HFF-Myc (cell line): Measurements from ENCODE around the gene LCP1.

Source experiments
- DNase-seq: peaks from one replicate; pipeline ENCODE4 v3.0.0-alpha.2; 2011; ENCODE audit warnings: low read depth; ENCODE audit errors: extremely low read depth
- H3K4me3 ChIP-seq: replicated peaks from 2 replicates; pipeline ENCODE4 v1.5.1; 2011; ENCODE audit warnings: low read depth, mild to moderate bottlenecking, control low read depth, low read length
- TF ChIP-seq, protein P1 (sequence below): IDR thresholded peaks from 2 replicates; pipeline ENCODE4 v1.5.1; 2012; ENCODE audit warnings: mild to moderate bottlenecking, low read depth, low read length, control low read depth; ENCODE audit errors: missing control alignments

The LCP1 gene

DNA sequence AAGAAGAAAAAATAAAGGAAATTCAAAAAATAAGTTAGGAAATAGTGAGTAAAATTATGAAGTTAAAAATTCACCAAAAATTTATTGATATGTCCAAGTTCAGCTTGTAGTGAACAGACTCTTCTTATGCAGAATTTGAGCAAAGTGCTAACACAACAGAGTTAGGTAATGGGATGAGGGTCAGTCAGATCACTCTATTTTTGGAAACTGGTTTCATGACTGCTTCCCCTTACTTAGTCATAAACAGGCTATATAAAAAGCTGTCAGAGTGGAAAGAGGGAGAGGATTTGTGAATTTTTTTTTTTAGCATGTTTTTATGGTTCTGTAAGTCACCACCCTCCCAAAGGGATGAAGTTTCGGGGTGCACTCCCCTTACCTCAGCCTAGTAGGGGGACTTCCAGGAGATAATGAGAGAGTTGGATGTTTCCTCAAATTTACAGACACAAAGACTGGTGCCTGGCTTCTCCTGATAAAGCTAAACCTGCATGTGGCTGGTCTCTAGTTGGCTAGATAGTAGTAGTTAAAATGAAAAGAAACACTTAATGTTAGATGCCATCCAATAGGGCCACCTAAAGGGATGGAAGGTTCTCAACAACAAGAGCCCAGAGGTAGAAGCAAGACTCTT, 81.7 kb downstream of the LCP1 start:
- no peak for DNase-seq

DNA sequence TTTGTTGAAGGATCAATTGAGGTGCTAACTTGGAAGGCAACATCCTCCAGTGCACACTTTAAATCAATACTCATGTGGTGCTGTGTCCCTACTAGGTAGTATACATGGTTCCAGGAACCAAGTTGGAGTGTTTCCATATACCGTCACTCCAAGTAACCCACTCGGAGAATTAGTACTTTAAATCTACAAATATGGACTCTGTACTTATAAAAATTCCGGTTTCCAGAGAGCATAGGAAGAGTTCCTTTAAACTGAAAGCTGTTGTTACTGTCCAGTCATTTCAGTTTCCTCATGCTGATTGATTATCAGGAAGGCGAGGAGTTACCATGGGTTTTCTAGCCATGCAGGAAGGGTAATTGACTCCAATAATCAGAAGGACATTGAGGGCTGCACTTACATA, 84.3 kb downstream of the LCP1 start:
- TF ChIP-seq, protein P1, sequence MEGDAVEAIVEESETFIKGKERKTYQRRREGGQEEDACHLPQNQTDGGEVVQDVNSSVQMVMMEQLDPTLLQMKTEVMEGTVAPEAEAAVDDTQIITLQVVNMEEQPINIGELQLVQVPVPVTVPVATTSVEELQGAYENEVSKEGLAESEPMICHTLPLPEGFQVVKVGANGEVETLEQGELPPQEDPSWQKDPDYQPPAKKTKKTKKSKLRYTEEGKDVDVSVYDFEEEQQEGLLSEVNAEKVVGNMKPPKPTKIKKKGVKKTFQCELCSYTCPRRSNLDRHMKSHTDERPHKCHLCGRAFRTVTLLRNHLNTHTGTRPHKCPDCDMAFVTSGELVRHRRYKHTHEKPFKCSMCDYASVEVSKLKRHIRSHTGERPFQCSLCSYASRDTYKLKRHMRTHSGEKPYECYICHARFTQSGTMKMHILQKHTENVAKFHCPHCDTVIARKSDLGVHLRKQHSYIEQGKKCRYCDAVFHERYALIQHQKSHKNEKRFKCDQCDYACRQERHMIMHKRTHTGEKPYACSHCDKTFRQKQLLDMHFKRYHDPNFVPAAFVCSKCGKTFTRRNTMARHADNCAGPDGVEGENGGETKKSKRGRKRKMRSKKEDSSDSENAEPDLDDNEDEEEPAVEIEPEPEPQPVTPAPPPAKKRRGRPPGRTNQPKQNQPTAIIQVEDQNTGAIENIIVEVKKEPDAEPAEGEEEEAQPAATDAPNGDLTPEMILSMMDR = no peak

More for the DNA sequence above, 81.7 kb downstream of the LCP1 start:
- TF ChIP-seq, protein P1 = no peak
- H3K4me3 ChIP-seq = no peak overlapping the region

DNA sequence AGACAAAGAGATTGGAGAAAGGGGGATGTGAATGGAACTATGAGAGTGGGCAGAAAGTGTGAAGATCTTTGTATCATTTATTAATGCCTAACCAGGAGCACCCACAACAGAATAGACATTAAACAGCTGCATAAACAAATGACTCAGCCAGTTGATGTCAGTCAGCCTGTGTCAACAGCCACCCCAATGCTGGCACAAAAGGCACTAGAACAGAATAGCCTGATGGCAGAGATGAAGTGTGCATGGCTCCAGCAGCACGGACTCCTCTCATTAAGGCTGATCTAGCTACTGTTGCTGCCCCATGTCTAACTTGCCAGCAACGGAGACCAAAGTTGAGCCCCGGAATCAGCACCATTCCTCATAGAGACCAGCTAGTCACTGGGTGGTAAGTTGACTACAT, 85.0 kb downstream of the LCP1 start:
- TF ChIP-seq, protein P1 = no peak
- no peak overlapping the region for H3K4me3 ChIP-seq
- DNase-seq = no peak

More for the DNA sequence above, 84.3 kb downstream of the LCP1 start:
- H3K4me3 ChIP-seq = no peak overlapping the region
- no peak for DNase-seq

DNA sequence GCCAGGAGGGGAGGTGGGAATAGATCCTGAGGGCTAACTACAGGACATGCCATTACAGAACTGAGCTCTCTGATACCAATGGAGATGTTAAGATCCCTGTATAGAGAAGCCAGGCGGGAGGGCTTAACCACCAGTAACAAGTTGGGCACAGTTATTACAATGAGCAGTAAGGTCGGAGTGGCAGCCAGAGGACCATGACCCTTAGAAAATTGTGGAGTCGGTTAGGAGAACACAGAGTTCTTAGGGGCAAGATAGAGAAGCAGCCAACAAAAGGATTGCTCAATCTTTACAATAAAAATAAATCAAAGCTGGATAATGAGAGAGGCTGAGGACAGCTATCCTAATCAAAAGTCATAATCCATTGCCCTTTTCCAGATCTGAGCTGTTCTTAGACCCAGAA, 87.5 kb downstream of the LCP1 start:
- TF ChIP-seq, protein P1 = no peak
- no peak overlapping the region for H3K4me3 ChIP-seq
- no peak for DNase-seq

DNA sequence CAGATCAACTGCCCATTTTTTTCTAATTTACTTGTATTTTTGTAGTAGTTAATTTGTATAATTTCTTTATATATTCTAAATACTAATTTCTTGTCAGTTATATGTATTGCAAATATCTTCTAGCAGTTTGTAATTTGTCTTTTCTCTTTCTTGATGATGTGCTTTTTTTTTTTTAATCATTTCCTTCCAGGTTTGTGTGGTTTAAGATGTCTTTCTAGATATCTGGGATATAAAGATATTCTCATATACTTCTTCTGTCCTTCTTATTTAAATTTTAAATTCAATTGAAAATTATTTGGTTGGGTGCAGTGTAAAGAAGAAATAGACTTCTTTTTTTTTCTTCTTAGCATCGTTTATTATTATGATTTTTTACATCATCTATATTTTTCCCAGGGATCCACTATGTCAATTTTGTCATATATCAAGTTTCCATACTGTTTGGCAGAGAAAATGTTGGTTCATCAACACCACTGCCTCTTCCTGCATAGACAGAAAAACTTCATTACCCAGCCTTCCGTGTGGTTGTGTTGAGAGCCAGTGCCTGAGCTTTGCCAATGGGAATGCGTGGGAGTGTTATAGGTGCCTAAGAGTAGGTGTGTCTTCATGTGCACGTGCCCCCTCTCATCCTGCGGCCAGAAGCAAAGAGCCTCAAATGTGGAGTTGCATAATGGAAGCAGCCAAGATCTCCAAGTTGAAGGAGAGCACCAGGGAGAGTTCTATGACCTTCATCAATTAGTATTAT, 93.0 kb downstream of the LCP1 start:
- DNase-seq = no peak
- no peak overlapping the region for H3K4me3 ChIP-seq
- TF ChIP-seq, protein P1 = no peak

DNA sequence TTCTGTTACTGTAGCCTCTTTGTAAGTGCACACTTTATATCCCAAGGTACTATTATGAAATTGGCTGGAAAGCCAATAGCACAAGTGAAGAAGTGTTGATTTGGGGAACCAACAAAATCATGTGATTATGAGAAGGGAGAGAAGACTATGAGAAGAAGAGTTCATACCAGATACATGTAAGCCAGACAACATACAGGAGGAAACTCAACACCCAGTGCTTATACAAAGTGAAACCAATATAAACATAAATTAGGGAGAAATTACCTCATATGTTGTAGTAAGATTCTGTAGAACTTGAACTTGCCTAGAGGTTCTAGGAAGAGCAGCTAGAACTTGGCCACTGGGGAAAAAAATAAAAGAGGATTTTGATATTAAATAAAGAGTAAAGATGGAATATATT, 94.5 kb downstream of the LCP1 start:
- H3K4me3 ChIP-seq = no peak overlapping the region
- TF ChIP-seq, protein P1 = no peak
- DNase-seq = no peak

DNA sequence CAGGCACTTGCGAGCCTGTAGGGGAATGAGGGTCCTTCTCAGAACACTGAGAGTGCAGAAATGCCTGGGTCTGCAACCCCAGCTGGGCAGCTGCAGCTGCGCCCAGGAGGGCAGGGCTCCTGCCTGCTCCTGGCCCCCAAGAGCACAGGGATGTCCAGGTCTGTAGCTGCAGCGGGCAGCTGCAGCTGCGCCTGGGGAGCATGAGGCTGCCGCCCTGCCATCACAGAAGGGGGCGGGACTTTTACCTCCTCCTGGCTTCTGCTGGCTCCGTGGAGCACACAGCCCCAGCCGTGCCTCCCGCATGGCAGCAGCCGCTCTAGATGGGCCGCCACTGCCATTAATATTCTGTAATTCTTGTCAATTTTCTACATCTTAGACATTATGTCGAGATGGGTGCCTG, 95.0 kb downstream of the LCP1 start:
- TF ChIP-seq, protein P1 = no peak

More for the DNA sequence above, 95.0 kb downstream of the LCP1 start:
- DNase-seq = no peak
- H3K4me3 ChIP-seq = no peak overlapping the region
